ENCODE measurements around the gene FBLN5. TPM values are rescaled to one million over a fixed set of nuclear protein-coding genes. Genes with fewer than 3 reads are reported as not detected.
A peak's percentile ranks its signal among the peaks of the same experiment; 100 is the strongest.

FBLN5 gene
- total RNA-seq, 1 donor from 2014 or later, result 2.2 TPM

DNA sequence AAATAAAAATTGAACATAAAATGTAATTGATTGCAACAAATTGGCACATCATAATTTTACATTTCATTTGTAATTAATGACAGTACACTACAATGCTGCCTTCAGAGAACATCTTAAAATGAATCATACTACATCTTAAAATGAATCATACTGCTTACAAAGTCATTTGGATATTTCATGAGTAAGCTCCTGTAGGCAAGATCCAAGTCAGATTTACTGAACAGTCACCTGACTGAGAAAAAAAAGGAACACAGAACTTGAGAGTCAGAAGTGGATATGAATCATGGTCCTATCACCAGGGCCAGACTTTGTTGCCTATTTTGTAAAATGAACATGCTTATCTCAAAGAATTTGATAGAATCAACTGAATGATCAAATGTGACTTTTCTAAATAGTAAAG is 32.7 kb upstream of the FBLN5 start:
- peak; percentile 82 for DNase-seq (ENCODE audit: low read depth)
- TF ChIP-seq, protein P1, sequence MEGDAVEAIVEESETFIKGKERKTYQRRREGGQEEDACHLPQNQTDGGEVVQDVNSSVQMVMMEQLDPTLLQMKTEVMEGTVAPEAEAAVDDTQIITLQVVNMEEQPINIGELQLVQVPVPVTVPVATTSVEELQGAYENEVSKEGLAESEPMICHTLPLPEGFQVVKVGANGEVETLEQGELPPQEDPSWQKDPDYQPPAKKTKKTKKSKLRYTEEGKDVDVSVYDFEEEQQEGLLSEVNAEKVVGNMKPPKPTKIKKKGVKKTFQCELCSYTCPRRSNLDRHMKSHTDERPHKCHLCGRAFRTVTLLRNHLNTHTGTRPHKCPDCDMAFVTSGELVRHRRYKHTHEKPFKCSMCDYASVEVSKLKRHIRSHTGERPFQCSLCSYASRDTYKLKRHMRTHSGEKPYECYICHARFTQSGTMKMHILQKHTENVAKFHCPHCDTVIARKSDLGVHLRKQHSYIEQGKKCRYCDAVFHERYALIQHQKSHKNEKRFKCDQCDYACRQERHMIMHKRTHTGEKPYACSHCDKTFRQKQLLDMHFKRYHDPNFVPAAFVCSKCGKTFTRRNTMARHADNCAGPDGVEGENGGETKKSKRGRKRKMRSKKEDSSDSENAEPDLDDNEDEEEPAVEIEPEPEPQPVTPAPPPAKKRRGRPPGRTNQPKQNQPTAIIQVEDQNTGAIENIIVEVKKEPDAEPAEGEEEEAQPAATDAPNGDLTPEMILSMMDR (conservative IDR thresholded peaks at IDR 0.05; ENCODE audit: low read depth, low read length), result no peak
- no peak overlapping the region for H3K4me3 ChIP-seq (ENCODE audit: low read depth, low read length)

DNA sequence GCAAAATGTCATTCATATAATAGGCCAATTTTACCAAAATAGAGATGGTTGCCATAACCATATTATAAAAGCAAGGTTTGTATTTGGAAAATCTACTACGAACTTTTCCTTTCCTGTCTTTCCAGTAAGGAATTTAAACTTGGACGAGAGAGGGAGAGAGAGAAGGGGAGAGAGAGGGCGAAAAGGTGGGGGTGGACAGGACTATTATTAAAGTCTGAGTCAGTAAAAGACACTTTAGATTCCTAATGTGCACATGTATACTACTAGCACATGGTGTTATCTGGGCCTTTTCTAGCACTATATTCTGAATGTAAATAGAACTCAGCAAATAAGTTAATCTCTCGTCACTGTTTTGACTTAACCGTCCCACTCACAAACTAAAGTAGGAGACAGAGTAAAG is 30.4 kb upstream of the FBLN5 start:
- TF ChIP-seq, protein P1 (conservative IDR thresholded peaks at IDR 0.05; ENCODE audit: low read depth, low read length), result no peak
- no peak overlapping the region for H3K4me3 ChIP-seq (ENCODE audit: low read depth, low read length)
- no peak for DNase-seq (ENCODE audit: low read depth)

DNA sequence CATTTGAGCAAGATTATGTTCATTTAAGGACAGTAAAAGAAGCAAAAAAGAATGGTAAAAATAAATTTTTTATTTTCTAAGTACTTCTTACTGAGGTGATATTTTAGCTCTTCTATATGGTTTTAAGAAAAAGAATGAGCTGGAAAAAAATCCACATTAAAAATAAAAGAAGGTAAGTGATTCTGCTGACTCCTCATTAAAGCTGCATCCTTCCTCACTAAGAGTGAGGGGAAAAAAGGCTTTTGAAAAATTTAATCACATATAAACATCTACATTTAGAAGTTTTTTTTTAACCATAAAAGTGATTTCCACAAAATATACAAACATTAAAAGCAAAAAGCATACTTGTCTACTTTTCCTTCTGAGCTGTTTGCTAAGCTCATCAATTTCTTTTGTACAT is 28.3 kb upstream of the FBLN5 start:
- DNase-seq (ENCODE audit: low read depth), result no peak
- no peak overlapping the region for H3K4me3 ChIP-seq (ENCODE audit: low read depth, low read length)
- TF ChIP-seq, protein P1 (conservative IDR thresholded peaks at IDR 0.05; ENCODE audit: low read depth, low read length), result no peak

DNA sequence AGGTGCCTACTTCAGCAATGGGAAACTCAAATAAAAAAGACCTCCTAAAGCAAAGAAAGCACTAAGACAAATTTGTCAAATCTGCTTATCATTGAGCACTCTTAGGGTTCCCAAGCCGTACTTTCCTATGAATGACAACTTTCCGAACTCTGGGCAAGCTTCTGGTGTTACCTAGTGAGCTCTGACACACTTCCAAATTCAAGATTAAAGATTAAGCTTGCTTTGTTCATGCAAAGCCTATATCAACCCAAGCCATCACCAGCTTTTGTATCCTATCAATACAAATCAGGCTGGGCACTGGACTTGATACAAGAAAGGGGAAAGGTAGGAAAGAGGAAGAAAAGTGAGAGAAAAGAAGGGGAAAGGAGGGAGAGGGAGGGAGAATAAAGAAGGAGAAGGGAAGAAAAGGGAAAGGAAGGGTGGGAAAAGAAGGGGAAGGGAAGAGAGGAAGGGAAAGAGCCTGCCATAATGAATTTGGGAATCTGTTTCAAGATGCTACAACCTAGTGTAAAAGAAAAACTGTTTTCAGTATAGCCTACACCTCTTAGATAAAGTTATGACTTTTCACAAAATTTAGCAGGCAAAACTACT is 23.8 kb upstream of the FBLN5 start:
- no peak for DNase-seq (ENCODE audit: low read depth)
- no peak overlapping the region for H3K4me3 ChIP-seq (ENCODE audit: low read depth, low read length)
- TF ChIP-seq, protein P1 (conservative IDR thresholded peaks at IDR 0.05; ENCODE audit: low read depth, low read length), result no peak

DNA sequence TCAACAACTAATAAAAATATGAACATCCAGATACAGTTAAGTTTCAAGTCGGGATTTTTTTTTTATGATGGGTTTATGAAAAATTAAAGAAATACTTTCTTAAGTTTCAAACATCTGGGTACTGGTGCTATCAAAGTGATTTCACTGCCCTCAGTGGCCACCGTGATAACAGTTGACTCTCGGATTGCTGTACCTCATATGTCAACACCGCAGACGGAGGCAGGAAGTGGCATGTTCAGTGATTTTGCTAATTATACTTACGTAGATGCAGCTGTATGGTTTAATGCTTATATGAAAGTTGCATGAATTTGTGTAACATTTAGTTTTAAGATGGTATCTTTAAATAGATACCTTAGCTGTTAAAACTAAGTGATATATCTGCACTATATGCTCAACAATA is 20.8 kb upstream of the FBLN5 start:
- H3K4me3 ChIP-seq (ENCODE audit: low read depth, low read length), result no peak overlapping the region
- no peak for DNase-seq (ENCODE audit: low read depth)
- TF ChIP-seq, protein P1 (conservative IDR thresholded peaks at IDR 0.05; ENCODE audit: low read depth, low read length), result no peak

DNA sequence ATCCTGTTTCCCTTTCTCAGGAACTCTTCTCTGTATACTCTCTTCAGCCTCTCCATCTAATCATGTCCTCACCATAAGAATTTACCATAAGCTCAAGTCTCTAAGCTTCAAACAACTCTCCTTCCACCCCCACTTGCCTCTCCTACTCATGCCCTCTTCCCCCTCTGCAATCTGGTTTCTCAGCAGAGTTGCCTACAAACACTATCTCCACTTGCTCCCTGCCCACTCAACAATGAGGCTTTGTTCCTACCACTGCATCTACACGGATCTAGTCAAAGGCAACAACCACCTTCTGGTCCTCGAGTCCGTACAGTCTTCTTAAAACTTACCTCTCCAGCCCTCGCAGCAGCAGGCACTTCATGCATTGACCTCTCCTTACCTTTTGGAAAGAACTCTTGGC is 17.2 kb upstream of the FBLN5 start:
- TF ChIP-seq, protein P1 (conservative IDR thresholded peaks at IDR 0.05; ENCODE audit: low read depth, low read length), result no peak
- no peak for DNase-seq (ENCODE audit: low read depth)
- no peak overlapping the region for H3K4me3 ChIP-seq (ENCODE audit: low read depth, low read length)

DNA sequence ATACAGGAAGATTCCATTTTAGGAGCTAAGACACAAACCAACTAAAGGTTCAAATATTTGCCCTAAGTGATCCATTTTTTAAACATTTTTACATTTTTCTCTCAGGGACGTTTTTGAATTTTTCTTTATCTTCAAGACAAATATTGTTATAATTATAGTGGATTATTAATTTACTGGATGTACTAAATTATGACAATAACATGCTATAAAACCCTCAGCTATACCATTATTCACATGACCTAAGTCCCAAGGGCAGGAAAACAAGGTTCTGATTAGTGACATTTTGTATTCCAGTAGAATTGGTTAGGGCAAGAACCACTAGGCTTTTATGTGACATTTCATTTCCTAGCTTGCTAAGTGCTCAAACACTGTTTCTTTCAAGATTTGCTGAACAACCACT is 16.5 kb upstream of the FBLN5 start:
- TF ChIP-seq, protein P1 (conservative IDR thresholded peaks at IDR 0.05; ENCODE audit: low read depth, low read length), result no peak
- H3K4me3 ChIP-seq (ENCODE audit: low read depth, low read length), result no peak overlapping the region
- DNase-seq (ENCODE audit: low read depth), result no peak
